HG03066 (cell line): ENCODE results near the gene ZNF532.
"Not testable (repeated sequence)": the region's sequence is repeated elsewhere in the genome, so short reads cannot be mapped to it uniquely, and the experiment has no call there.

ENCODE experiments used
- ATAC-seq: cut with Tn5 transposase; IDR thresholded peaks from one replicate; pipeline ENCODE4 v1.9.1; 2021; ENCODE audit warnings: low read depth; ENCODE audit not compliant: unreplicated experiment

Gene ZNF532

GRCh38 chr18:58896734-58897508 is 32.2 kb downstream of the ZNF532 start:
- ATAC-seq: peak; percentile 23

- no peak for ATAC-seq
Observed at GRCh38 chr18:58898010-58898799, 33.5 kb downstream of the ZNF532 start.

- ATAC-seq: no peak
Observed at GRCh38 chr18:58900015-58900649, 35.5 kb downstream of the ZNF532 start.

GRCh38 chr18:58901143-58901542 is 36.5 kb downstream of the ZNF532 start:
- no peak for ATAC-seq

- no peak for ATAC-seq
Observed at GRCh38 chr18:58901783-58902182, 37.1 kb downstream of the ZNF532 start.

- ATAC-seq: no peak
Observed at GRCh38 chr18:58902961-58903360, 38.3 kb downstream of the ZNF532 start.

- no peak for ATAC-seq
Observed at GRCh38 chr18:58903533-58903932, 38.9 kb downstream of the ZNF532 start.

GRCh38 chr18:58905777-58906428 is 41.2 kb downstream of the ZNF532 start:
- ATAC-seq: no peak

GRCh38 chr18:58908006-58908405 is 43.3 kb downstream of the ZNF532 start:
- ATAC-seq: no peak

- ATAC-seq: no peak
Observed at GRCh38 chr18:58909521-58909920, 44.8 kb downstream of the ZNF532 start.

GRCh38 chr18:58911241-58911640 is 46.6 kb downstream of the ZNF532 start:
- ATAC-seq: no peak

- no peak for ATAC-seq
Observed at GRCh38 chr18:58911766-58912165, 47.1 kb downstream of the ZNF532 start.

GRCh38 chr18:58915006-58915799 is 50.5 kb downstream of the ZNF532 start:
- no peak for ATAC-seq

GRCh38 chr18:58915995-58916394 is 51.3 kb downstream of the ZNF532 start:
- no peak for ATAC-seq

- ATAC-seq: not testable (repeated sequence)
Observed at GRCh38 chr18:58919934-58920333, 55.3 kb downstream of the ZNF532 start.

GRCh38 chr18:58922995-58923394 is 58.3 kb downstream of the ZNF532 start:
- no peak for ATAC-seq

GRCh38 chr18:58924473-58924872 is 59.8 kb downstream of the ZNF532 start:
- ATAC-seq: no peak

- ATAC-seq: no peak
Observed at GRCh38 chr18:58927659-58928058, 63.0 kb downstream of the ZNF532 start.

GRCh38 chr18:58928386-58928785 is 63.7 kb downstream of the ZNF532 start:
- no peak for ATAC-seq

GRCh38 chr18:58929206-58929605 is 64.5 kb downstream of the ZNF532 start:
- ATAC-seq: no peak
